Activated CD4-positive, alpha-beta T cell treated with anti-CD3 and anti-CD28 coated beads for 36 hours (primary cell): ENCODE measurements around the gene SMIM1. TPM values are rescaled to one million over a fixed set of nuclear protein-coding genes. Genes with fewer than 3 reads are reported as not detected.
A peak's percentile ranks its signal among the peaks of the same experiment; 100 is the strongest.

Source experiments
- ATAC-seq: fragments of 200-7000 bp; cut with Tn5 transposase; one replicate; pipeline ENCODE4 v1.10.0; 2021; ENCODE audit warnings: mild to moderate bottlenecking, moderate library complexity
- CTCF ChIA-PET: fragments of 350-600 bp; sonication (Branson Sonifier 250); formaldehyde crosslinking; loops from one replicate; lab custom pipeline; 2021; ENCODE audit warnings: antibody characterized with exemption; lab: Charles Lee
- POLR2A ChIA-PET: fragments of 350-600 bp; sonication (Branson Sonifier 250); formaldehyde crosslinking; loops from one replicate; lab custom pipeline; 2021; ENCODE audit warnings: antibody characterized with exemption, inconsistent platforms; lab: Charles Lee
- DNase-seq: peaks from one replicate; pipeline ENCODE4 v3.0.0-alpha.2; 2020
- H3K27ac Mint-ChIP-seq: one replicate; pipeline ENCODE4 v1.8.0; 2021; ENCODE audit warnings: mixed read lengths
- H3K27me3 Mint-ChIP-seq: one replicate; pipeline ENCODE4 v1.8.0; 2021; ENCODE audit warnings: mixed read lengths
- H3K36me3 Mint-ChIP-seq: one replicate; pipeline ENCODE4 v1.8.0; 2021; ENCODE audit warnings: low read depth, mixed read lengths
- H3K4me1 Mint-ChIP-seq: one replicate; pipeline ENCODE4 v1.8.0; 2021; ENCODE audit warnings: mixed read lengths
- H3K4me3 Mint-ChIP-seq: one replicate; pipeline ENCODE4 v1.8.0; 2021; ENCODE audit warnings: mild to moderate bottlenecking, moderate library complexity, mixed read lengths
- H3K9me3 Mint-ChIP-seq: one replicate; pipeline ENCODE4 v1.8.0; 2021; ENCODE audit warnings: low read depth, mixed read lengths
- intact Hi-C, 2 experiments: fragments of 100-400 bp; cut with DNase I in 1 of 2; cut with micrococcal nuclease in 1 of 2; formaldehyde crosslinking; loops; one replicate each; pipeline versions ENCODE4 v1.14.2 to v1.15.1; 2022 to 2024; cut with DNase I, micrococcal nuclease
- total RNA-seq, 2 experiments: library from RNA; stranded (reverse); gene quantifications; one replicate each; pipeline ENCODE4 v1.2.3, GENCODE V29; 2021

The SMIM1 gene
- total RNA-seq, 2 experiments from 2014 or later = 3.0 to 4.2 TPM

- ChIA-PET CTCF (no interaction called here), POLR2A (no interaction called here)
- peaks cover 7% of the 10 kb centered on the region for H3K36me3 Mint-ChIP-seq
- no peaks in the 10 kb centered on the region for H3K9me3 Mint-ChIP-seq
- H3K4me3 Mint-ChIP-seq = no peak overlapping the region
- ATAC-seq (no peak), DNase-seq (no peak)
- intact Hi-C loops = no loop called here
- no peak overlapping the region for H3K27ac Mint-ChIP-seq
- H3K27me3 Mint-ChIP-seq = no peaks in the 10 kb centered on the region
- H3K4me1 Mint-ChIP-seq = peaks cover 10% of the 10 kb centered on the region
These were observed 32.5 kb upstream of the SMIM1 start for GRCh38 chr1:3740042-3740441.

GRCh38 chr1:3740752-3741151 lies 31.8 kb upstream of the SMIM1 start:
- ChIA-PET POLR2A (no interaction called here), CTCF (no interaction called here)
- ATAC-seq (no peak), DNase-seq (no peak)
- Mint-ChIP-seq H3K27ac (no peak overlapping the region), H3K27me3 (no peaks in the 10 kb centered on the region), H3K36me3 (peaks cover 7% of the 10 kb centered on the region), H3K4me1 (peaks cover 17% of the 10 kb centered on the region), H3K9me3 (no peaks in the 10 kb centered on the region), H3K4me3 (no peak overlapping the region)
- intact Hi-C loops = no loop called here

DNA sequence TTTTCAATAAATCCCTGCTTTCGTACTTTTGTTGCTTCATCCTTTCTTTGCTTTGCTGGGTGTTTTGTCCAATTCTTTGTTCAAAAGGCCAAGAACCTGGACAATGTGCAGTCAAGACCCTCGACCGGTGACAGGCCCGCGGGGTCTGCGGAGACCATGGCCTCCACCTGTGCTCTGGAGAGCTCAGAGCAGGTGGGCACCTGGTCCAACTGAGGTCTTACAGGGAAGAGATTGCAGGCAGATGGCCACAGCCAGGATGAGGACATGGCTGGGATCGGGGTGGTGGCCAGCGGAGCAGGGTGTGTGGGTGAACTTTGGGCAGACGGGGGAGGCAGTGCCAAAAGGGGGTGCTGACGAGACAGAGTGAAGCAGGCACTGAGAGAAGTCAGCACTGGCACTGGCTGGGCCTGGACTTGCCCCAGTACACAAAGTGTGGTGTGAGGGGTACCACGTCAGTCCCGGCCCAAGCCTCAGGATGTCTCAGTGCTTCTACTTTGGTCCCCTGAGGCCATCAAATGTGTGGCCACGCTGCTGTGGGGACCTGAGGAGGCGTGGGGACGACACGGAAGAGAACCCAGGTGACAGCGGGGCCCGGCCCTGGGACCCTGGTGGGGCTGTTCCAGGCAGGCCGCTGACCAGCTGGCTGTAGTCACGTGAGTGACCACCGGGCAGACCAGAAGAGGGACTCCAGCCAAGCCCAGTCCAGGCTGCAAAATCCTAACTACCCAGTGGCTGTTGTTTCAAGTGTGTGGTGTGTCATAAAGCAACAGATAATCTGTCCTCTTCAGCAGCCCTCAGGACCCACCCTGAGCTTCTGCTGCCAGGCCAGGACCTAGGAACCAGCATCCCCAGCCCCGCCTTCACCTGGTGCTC lies 30.7 kb upstream of the SMIM1 start:
- no peak for ATAC-seq
- intact Hi-C loops = no loop called here
- CTCF ChIA-PET = no interaction called here
- no peaks in the 10 kb centered on the region for H3K9me3 Mint-ChIP-seq
- peaks cover 4% of the 10 kb centered on the region for H3K36me3 Mint-ChIP-seq
- H3K27me3 Mint-ChIP-seq = no peaks in the 10 kb centered on the region
- no peak for DNase-seq
- no peak overlapping the region for H3K27ac Mint-ChIP-seq
- peaks cover 25% of the 10 kb centered on the region for H3K4me1 Mint-ChIP-seq
- H3K4me3 Mint-ChIP-seq = no peak overlapping the region
- POLR2A ChIA-PET = no interaction called here

DNA sequence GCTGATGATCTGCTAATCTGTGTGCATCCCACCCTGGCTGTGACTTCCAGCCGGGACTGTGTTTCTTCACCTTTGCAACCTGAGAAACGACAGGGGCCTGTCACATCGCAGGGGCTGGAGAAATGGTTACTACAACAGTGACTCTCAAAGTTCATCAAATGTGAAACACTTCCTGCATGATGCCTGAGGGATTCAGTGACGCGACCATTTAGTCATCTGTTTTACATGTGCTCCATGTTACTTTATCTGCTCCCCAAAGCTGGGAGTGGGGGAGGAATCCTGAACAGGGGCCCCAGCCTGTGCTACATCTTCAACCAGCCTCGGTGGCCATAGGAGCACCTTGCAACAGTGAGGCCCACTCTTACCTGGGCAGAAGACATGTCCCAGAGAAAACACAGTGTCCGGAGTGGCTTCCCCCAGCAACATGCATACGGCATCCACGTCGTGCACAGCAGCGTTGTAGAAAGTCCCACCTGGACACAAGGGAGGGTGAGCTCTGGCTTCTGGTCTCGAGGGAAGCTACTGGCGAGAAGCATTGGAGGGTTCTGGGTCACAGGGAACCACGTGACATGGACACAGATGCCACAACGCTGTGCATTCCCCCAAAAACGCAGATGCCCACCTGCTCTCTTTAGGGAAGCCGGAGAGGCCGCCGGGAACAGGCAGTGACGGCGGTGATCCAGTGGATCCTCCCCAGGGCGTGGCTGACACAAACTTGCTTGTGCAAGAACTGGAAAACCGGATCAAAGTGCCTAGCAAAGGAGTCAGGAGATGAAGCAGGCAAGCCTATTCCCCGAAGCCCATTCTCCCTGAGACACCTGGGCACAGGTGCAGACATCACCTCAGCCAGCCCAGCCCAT lies 29.9 kb upstream of the SMIM1 start:
- intact Hi-C loops = no loop called here

DNA sequence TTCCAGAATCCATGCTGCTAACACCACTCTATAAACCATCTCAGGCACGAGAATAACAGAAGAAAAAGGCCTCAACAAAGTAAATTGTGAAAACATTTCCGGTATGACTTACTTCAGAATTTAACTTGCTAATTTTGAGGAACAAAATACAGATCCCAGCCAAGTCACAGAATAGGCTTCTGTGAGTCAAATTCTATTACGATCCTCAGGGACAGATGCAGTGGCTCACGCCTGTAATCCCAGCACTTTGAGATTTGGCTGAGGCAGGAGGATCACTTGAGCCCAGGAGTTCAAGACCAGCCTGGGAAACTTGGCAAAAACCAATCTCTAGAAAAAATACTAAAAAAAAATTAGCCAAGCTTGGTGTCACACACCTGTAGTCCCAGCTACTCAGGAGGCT lies 29.1 kb upstream of the SMIM1 start:
- no peak for ATAC-seq
- H3K4me1 Mint-ChIP-seq = peaks cover 32% of the 10 kb centered on the region
- peaks cover 4% of the 10 kb centered on the region for H3K36me3 Mint-ChIP-seq
- H3K27me3 Mint-ChIP-seq = no peaks in the 10 kb centered on the region
- no peak for DNase-seq
- CTCF ChIA-PET = no interaction called here
- no peaks in the 10 kb centered on the region for H3K9me3 Mint-ChIP-seq
- no peak overlapping the region for H3K4me3 Mint-ChIP-seq
- H3K27ac Mint-ChIP-seq = no peak overlapping the region
- intact Hi-C loops = no loop called here
- POLR2A ChIA-PET = no interaction called here

More for the DNA sequence above, 29.9 kb upstream of the SMIM1 start:
- H3K36me3 Mint-ChIP-seq = peaks cover 4% of the 10 kb centered on the region
- DNase-seq (no peak), ATAC-seq (no peak)
- no peak overlapping the region for H3K27ac Mint-ChIP-seq
- no peaks in the 10 kb centered on the region for H3K9me3 Mint-ChIP-seq
- ChIA-PET POLR2A (no interaction called here), CTCF (interaction anchor here (0.6 kb wide), 1 partner anchor 98 kb away, joined by 3 read pairs; no protein-coding TSS in a partner anchor)
- H3K27me3 Mint-ChIP-seq = no peaks in the 10 kb centered on the region
- no peak overlapping the region for H3K4me3 Mint-ChIP-seq
- peaks cover 26% of the 10 kb centered on the region for H3K4me1 Mint-ChIP-seq

GRCh38 chr1:3743826-3744225 lies 28.7 kb upstream of the SMIM1 start:
- no peaks in the 10 kb centered on the region for H3K27me3 Mint-ChIP-seq
- no peak overlapping the region for H3K27ac Mint-ChIP-seq
- POLR2A ChIA-PET = no interaction called here
- H3K36me3 Mint-ChIP-seq = peaks cover 4% of the 10 kb centered on the region
- intact Hi-C loops = no loop called here
- H3K4me1 Mint-ChIP-seq = peaks cover 32% of the 10 kb centered on the region
- ATAC-seq = no peak
- no peak overlapping the region for H3K4me3 Mint-ChIP-seq
- DNase-seq = no peak
- CTCF ChIA-PET = no interaction called here
- H3K9me3 Mint-ChIP-seq = no peaks in the 10 kb centered on the region

GRCh38 chr1:3744646-3745045 lies 27.9 kb upstream of the SMIM1 start:
- H3K27ac Mint-ChIP-seq = no peak overlapping the region
- intact Hi-C loops = no loop called here
- POLR2A ChIA-PET = no interaction called here

GRCh38 chr1:3745071-3745470 lies 27.5 kb upstream of the SMIM1 start:
- no peak for DNase-seq
- POLR2A ChIA-PET = no interaction called here
- intact Hi-C loops = no loop called here
- Mint-ChIP-seq H3K27ac (no peak overlapping the region), H3K4me1 (peaks cover 32% of the 10 kb centered on the region), H3K36me3 (peaks cover 4% of the 10 kb centered on the region), H3K4me3 (peak overlapping the region; percentile 77), H3K27me3 (no peaks in the 10 kb centered on the region), H3K9me3 (no peaks in the 10 kb centered on the region)
- CTCF ChIA-PET = interaction anchor here (1.3 kb wide), 1 partner anchor 18 kb away, joined by 3 read pairs; no protein-coding TSS in a partner anchor
- ATAC-seq = no peak

More at GRCh38 chr1:3744646-3745045, 27.9 kb upstream of the SMIM1 start:
- peaks cover 32% of the 10 kb centered on the region for H3K4me1 Mint-ChIP-seq
- no peak overlapping the region for H3K4me3 Mint-ChIP-seq
- H3K9me3 Mint-ChIP-seq = no peaks in the 10 kb centered on the region
- H3K36me3 Mint-ChIP-seq = peaks cover 4% of the 10 kb centered on the region
- H3K27me3 Mint-ChIP-seq = no peaks in the 10 kb centered on the region
- DNase-seq = no peak
- CTCF ChIA-PET = interaction anchor here (1.3 kb wide), 1 partner anchor 17 kb away, joined by 3 read pairs; no protein-coding TSS in a partner anchor
- no peak for ATAC-seq

- DNase-seq (no peak), ATAC-seq (no peak)
- peak overlapping the region; percentile 65 for H3K27ac Mint-ChIP-seq
- peaks cover 4% of the 10 kb centered on the region for H3K36me3 Mint-ChIP-seq
- ChIA-PET POLR2A (no interaction called here), CTCF (interaction anchor here (0.6 to 1.3 kb wide), 2 partner anchors 18 to 145 kb away, joined by 3 read pairs; no protein-coding TSS in a partner anchor)
- H3K27me3 Mint-ChIP-seq = no peaks in the 10 kb centered on the region
- H3K4me1 Mint-ChIP-seq = peaks cover 32% of the 10 kb centered on the region
- intact Hi-C loops = no loop called here
- H3K4me3 Mint-ChIP-seq = peak overlapping the region; percentile 77
- H3K9me3 Mint-ChIP-seq = no peaks in the 10 kb centered on the region
These were observed 26.8 kb upstream of the SMIM1 start for GRCh38 chr1:3745590-3746381.

DNA sequence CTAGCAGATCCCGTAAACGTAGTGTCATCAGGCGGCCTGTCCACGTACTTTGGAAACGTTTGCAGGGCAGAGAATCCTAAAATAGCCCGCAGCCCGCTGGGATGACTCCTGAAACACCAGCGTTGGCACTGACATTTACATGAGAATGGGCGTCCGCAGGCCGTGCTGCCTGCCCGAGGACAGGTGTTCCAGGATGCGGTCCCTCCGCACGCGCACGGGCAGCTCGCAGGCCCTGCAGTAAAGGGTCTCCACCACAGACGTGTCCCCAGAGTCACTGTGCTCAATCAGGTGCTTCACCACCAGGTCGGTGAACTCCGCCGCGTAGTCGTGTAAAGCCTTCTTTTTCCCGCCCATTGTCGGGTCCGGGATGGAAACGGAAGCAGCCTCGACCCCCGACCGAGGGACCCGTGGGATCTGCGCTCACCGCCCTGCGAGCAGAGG lies 26.1 kb upstream of the SMIM1 start:
- H3K27me3 Mint-ChIP-seq = no peaks in the 10 kb centered on the region
- DNase-seq = no peak
- H3K27ac Mint-ChIP-seq = peak overlapping the region; percentile 51
- H3K4me3 Mint-ChIP-seq = peak overlapping the region; percentile 77
- intact Hi-C loops = no loop called here
- no peak for ATAC-seq
- CTCF ChIA-PET = interaction anchor here (0.6 kb wide), 1 partner anchor 145 kb away, joined by 3 read pairs; no protein-coding TSS in a partner anchor
- peaks cover 4% of the 10 kb centered on the region for H3K36me3 Mint-ChIP-seq
- H3K4me1 Mint-ChIP-seq = peaks cover 32% of the 10 kb centered on the region
- H3K9me3 Mint-ChIP-seq = no peaks in the 10 kb centered on the region
- POLR2A ChIA-PET = no interaction called here
